ENCODE data around the gene ATP13A3. TPM values are rescaled to one million over a fixed set of nuclear protein-coding genes. Genes with fewer than 3 reads are reported as not detected.

The ATP13A3 gene
- total and polyA plus RNA-seq, 10 donors = 10.3 to 142 (median 81.6) TPM

- intact Hi-C loops (cut with DNase I; ENCODE audit: low total_unique reads) = no loop called here
- DNase-seq = no peak
- H3K27me3 ChIP-seq (replicated peaks in 1 of 7) = no peaks in the 10 kb centered on the region
- H3K36me3 ChIP-seq = no peaks in the 10 kb centered on the region
- peak overlapping the region in 4 of 8 donors; percentile 15 to 60 (median 46) for H3K27ac ChIP-seq
- WGBS, 5 donors = 42 to 58% (median 47%) methylated on average over 5 of the region's 5 CpGs
- TF ChIP-seq POLR2A (IDR thresholded peaks at IDR 0.05) = no peak
- TF ChIP-seq, protein P1, sequence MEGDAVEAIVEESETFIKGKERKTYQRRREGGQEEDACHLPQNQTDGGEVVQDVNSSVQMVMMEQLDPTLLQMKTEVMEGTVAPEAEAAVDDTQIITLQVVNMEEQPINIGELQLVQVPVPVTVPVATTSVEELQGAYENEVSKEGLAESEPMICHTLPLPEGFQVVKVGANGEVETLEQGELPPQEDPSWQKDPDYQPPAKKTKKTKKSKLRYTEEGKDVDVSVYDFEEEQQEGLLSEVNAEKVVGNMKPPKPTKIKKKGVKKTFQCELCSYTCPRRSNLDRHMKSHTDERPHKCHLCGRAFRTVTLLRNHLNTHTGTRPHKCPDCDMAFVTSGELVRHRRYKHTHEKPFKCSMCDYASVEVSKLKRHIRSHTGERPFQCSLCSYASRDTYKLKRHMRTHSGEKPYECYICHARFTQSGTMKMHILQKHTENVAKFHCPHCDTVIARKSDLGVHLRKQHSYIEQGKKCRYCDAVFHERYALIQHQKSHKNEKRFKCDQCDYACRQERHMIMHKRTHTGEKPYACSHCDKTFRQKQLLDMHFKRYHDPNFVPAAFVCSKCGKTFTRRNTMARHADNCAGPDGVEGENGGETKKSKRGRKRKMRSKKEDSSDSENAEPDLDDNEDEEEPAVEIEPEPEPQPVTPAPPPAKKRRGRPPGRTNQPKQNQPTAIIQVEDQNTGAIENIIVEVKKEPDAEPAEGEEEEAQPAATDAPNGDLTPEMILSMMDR (IDR thresholded peaks at IDR 0.05 in 8 of 11, conservative IDR thresholded peaks at IDR 0.05 in 3 of 11) = no peak
- peak in 1 of 3 donors; percentile 29 for TF ChIP-seq POLR2AphosphoS5 (IDR thresholded peaks at IDR 0.05)
- H3K9me3 ChIP-seq = no peaks in the 10 kb centered on the region
- no peak overlapping the region for H3K4me3 ChIP-seq
- H3K4me1 ChIP-seq = peaks cover 5 to 85% (median 56%) of the 10 kb centered on the region in 6 donors
Observed at GRCh38 chr3:194492001-194492400, 5.2 kb upstream of the ATP13A3 start.

DNA sequence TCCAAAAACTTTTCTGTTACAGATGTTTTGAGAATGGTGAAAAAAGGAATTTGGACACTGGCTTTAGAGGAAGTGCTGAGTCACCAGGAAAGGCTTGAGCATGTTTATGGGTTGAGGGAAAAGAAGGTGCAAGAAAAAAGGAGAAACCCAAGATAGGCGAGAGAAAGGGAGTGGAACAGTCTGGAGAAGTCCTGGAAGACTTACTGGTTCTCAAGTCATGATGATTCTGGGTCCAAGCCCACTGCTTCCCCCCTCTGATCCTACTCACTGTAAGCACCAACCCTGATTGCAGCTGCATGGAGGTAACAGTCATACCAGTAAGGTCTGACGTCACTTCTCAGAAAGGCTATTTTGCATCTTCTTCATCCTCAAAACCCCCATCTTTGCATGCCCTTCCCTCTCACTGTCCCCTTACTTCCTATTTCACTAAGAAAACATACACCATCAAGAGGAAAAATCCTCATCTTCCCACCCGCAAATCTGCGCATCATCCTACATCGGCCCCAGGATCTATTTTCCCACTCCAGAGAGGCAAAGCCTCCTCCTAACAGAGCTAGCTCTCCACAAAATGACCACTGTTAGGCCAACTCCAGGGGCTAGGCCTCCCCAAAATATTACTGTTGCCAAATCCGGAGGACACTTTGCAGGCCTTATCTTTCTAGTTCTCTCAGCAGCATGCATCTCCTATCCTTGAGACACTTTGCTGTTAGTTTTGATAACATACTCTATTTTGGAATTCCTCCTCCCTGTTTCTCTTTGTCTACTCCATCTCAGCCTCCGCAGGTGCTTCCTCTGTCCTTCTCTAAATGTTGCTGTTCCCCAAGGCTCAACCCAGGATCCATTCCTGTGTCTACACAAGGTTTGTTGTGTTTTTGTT, 3.2 kb upstream of the ATP13A3 start:
- peak overlapping the region in 5 of 8 donors; percentile 35 to 95 (median 92) for H3K27ac ChIP-seq
- intact Hi-C loops (cut with DNase I; ENCODE audit: low total_unique reads) = loop anchor here (5.0 kb wide), 1 partner anchor 97 kb away; no protein-coding TSS in a partner anchor
- peak in 1 of 3 donors; percentile 52 for TF ChIP-seq POLR2AphosphoS5 (IDR thresholded peaks at IDR 0.05)
- no peak for TF ChIP-seq POLR2A (IDR thresholded peaks at IDR 0.05)
- TF ChIP-seq, protein P1 (IDR thresholded peaks at IDR 0.05 in 8 of 11, conservative IDR thresholded peaks at IDR 0.05 in 3 of 11) = no peak
- H3K36me3 ChIP-seq = no peaks in the 10 kb centered on the region
- H3K9me3 ChIP-seq = no peaks in the 10 kb centered on the region
- no peak for DNase-seq
- H3K4me1 ChIP-seq = peaks cover under 1 to 81% (median 56%) of the 10 kb centered on the region in 6 donors
- 67 to 75% (median 71%) methylated on average over 7 of the region's 7 CpGs for WGBS, 5 donors
- peak overlapping the region in 1 of 8 donors; percentile 4 for H3K4me3 ChIP-seq
- H3K27me3 ChIP-seq (replicated peaks in 1 of 7) = no peaks in the 10 kb centered on the region

DNA sequence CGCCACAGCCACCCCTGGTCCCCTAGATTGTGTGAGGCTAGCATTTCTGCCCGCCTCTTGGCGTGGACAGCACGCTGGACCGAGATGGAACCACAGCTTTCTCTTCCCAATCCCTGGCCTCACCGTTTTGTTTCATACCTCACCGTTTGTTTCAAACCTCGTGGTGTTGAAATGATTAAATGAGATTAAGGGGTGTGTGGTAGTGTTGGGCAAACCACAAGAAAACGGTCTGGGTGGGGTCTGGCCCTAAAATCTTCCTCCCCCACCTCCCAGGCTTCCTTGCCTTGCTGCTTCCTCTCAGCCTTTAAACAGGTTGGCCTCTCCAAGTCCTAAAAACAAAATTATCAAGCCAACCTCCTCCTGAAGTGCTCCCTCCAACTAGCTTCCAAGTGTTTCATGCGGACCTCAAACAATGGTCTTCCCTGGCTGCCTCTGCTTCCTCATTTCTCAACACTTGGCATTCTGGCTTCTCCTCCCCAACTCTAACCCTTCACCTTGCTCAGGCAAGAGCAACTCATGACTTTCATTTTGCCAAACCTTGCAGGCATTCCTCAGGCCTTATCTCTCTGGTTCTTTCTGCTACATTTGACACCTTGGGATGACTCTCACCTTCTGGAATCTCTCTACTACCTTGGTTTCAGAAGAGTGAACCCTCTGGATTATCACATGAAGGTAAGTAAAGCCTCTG, 1.4 kb upstream of the ATP13A3 start:
- 30 to 59% (median 51%) methylated on average over 10 of the region's 10 CpGs for WGBS, 5 donors
- Histone ChIP-seq H3K9me3 (no peaks in the 10 kb centered on the region), H3K4me3 (peak overlapping the region in 7 of 8 donors; percentile 55 to 86 (median 63)), H3K27ac (peak overlapping the region in 7 of 8 donors; percentile 86 to 95 (median 92)), H3K4me1 (peaks cover 6 to 86% (median 61%) of the 10 kb centered on the region in 6 donors), H3K27me3 (replicated peaks in 1 of 7) (no peaks in the 10 kb centered on the region), H3K36me3 (peaks cover 0 to 6% (median 0%) of the 10 kb centered on the region in 6 donors)
- intact Hi-C loops (cut with DNase I; ENCODE audit: low total_unique reads) = loop anchor here (5.0 kb wide), 1 partner anchor 99 kb away; no protein-coding TSS in a partner anchor
- TF ChIP-seq POLR2A (IDR thresholded peaks at IDR 0.05) (no peak), POLR2AphosphoS5 (IDR thresholded peaks at IDR 0.05) (no peak)
- TF ChIP-seq, protein P1 (IDR thresholded peaks at IDR 0.05 in 8 of 11, conservative IDR thresholded peaks at IDR 0.05 in 3 of 11) = no peak
- no peak for DNase-seq

Measured in spleen (tissue), 11 donors.